ENCODE data around the gene CTDSP2.
"Not testable (repeated sequence)": the region's sequence is repeated elsewhere in the genome, so short reads cannot be mapped to it uniquely, and the experiment has no call there.

The CTDSP2 gene

GRCh38 chr12:57860883-57861282 is 14.4 kb upstream of the CTDSP2 start:
- peak in 1 of 42 donors; percentile 2 for DNase-seq
- intact Hi-C loops (cut with DNase I) = not testable (repeated sequence)

- intact Hi-C loops (cut with DNase I) = no loop called here
- DNase-seq = no peak
Measured at GRCh38 chr12:57859121-57859520, 12.6 kb upstream of the CTDSP2 start.

- intact Hi-C loops (cut with DNase I) = not testable (repeated sequence)
- peak in 1 of 42 donors; percentile 2 for DNase-seq
Measured at GRCh38 chr12:57858123-57858522, 11.6 kb upstream of the CTDSP2 start.

GRCh38 chr12:57854965-57855364 is 8.4 kb upstream of the CTDSP2 start:
- no peak for DNase-seq
- intact Hi-C loops (cut with DNase I) = no loop called here

GRCh38 chr12:57853864-57854556 is 7.5 kb upstream of the CTDSP2 start:
- intact Hi-C loops (cut with DNase I) = no loop called here
- DNase-seq = no peak

GRCh38 chr12:57852620-57853500 is 6.3 kb upstream of the CTDSP2 start:
- peak in 10 of 42 donors; percentile 35 to 68 (median 51) for DNase-seq
- intact Hi-C loops (cut with DNase I) = no loop called here

- intact Hi-C loops (cut with DNase I) = no loop called here
- peak in 25 of 42 donors; percentile 31 to 76 (median 57) for DNase-seq
Measured at GRCh38 chr12:57852200-57852599, 5.7 kb upstream of the CTDSP2 start.

GRCh38 chr12:57851552-57851951 is 5.0 kb upstream of the CTDSP2 start:
- DNase-seq = no peak
- intact Hi-C loops (cut with DNase I) = no loop called here

GRCh38 chr12:57850854-57851430 is 4.4 kb upstream of the CTDSP2 start:
- intact Hi-C loops (cut with DNase I) = no loop called here
- DNase-seq = peak in 26 of 42 donors; percentile 36 to 81 (median 54)

GRCh38 chr12:57849447-57849846 is 2.9 kb upstream of the CTDSP2 start:
- intact Hi-C loops (cut with DNase I) = loop anchor here (5.0 kb wide), 1 partner anchor 48 kb away; no protein-coding TSS in a partner anchor

GRCh38 chr12:57849035-57849434 is 2.5 kb upstream of the CTDSP2 start:
- intact Hi-C loops (cut with DNase I) = loop anchor here (5.0 kb wide), 1 partner anchor 48 kb away; no protein-coding TSS in a partner anchor
- DNase-seq = no peak

More at GRCh38 chr12:57849447-57849846, 2.9 kb upstream of the CTDSP2 start:
- not testable (repeated sequence) for DNase-seq

GRCh38 chr12:57848208-57848607 is 1.7 kb upstream of the CTDSP2 start:
- DNase-seq = no peak
- intact Hi-C loops (cut with DNase I) = loop anchor here (5.0 kb wide), 1 partner anchor 49 kb away; no protein-coding TSS in a partner anchor

- DNase-seq = peak in 2 of 42 donors; percentile 31 to 63
- intact Hi-C loops (cut with DNase I) = loop anchor here (5.0 kb wide), 1 partner anchor 51 kb away; no protein-coding TSS in a partner anchor
Measured at GRCh38 chr12:57846285-57846576, 298 bp downstream of the CTDSP2 start.

GRCh38 chr12:57845478-57846284 is 848 bp downstream of the CTDSP2 start:
- intact Hi-C loops (cut with DNase I) = loop anchor here (5.0 kb wide), 1 partner anchor 52 kb away; no protein-coding TSS in a partner anchor
- DNase-seq = peak; percentile 77 to 96 (median 90)

GRCh38 chr12:57844709-57845477 is 1.6 kb downstream of the CTDSP2 start:
- peak in 37 of 42 donors; percentile 33 to 83 (median 61) for DNase-seq
- intact Hi-C loops (cut with DNase I) = loop anchor here (5.0 kb wide), 1 partner anchor 52 kb away; no protein-coding TSS in a partner anchor

- DNase-seq = peak in 6 of 42 donors; percentile 31 to 72 (median 52)
- intact Hi-C loops (cut with DNase I) = no loop called here
Measured at GRCh38 chr12:57842342-57843294, 3.9 kb downstream of the CTDSP2 start.

- no peak for DNase-seq
- intact Hi-C loops (cut with DNase I) = no loop called here
Measured at GRCh38 chr12:57841445-57841844, 5.1 kb downstream of the CTDSP2 start.

All from head of caudate nucleus (tissue), 42 donors.